ENCODE data around the gene KNCN. TPM values are rescaled to one million over a fixed set of nuclear protein-coding genes. Genes with fewer than 3 reads are reported as not detected.
A peak's percentile ranks its signal among the peaks of the same experiment; 100 is the strongest.

Gene KNCN
- total and polyA plus RNA-seq, 7 donors: not detected

DNA sequence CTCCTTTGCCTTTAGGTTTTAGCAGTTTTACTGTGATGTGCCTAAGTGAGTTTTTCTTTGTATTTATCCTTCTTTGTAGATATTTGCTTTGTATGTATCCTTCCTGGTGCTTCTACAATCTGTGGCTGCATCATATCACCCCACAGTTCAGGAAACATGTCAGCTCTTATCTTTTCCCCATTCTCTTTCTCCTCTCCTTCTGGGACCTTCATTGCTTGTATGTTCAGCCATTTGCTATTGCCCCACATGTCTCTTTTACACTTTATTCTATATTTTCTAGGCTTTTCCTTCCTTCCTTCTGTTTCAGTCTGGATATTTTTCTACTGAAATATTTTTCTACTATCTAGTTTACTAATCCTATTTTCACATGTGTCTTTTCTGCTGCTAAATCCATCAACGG is 14.9 kb downstream of the KNCN start:
- Histone ChIP-seq H3K9me3 (no peaks in the 10 kb centered on the region), H3K4me3 (no peak overlapping the region), H3K4me1 (no peaks in the 10 kb centered on the region), H3K27ac (no peak overlapping the region), H3K36me3 (ENCODE audit: insufficient read depth in 1 of 2, low read depth in 1 of 2) (no peaks in the 10 kb centered on the region), H3K27me3 (ENCODE audit: insufficient read depth in 3 of 3, low read length in 2 of 3) (no peaks in the 10 kb centered on the region)
- TF ChIP-seq, protein P1, sequence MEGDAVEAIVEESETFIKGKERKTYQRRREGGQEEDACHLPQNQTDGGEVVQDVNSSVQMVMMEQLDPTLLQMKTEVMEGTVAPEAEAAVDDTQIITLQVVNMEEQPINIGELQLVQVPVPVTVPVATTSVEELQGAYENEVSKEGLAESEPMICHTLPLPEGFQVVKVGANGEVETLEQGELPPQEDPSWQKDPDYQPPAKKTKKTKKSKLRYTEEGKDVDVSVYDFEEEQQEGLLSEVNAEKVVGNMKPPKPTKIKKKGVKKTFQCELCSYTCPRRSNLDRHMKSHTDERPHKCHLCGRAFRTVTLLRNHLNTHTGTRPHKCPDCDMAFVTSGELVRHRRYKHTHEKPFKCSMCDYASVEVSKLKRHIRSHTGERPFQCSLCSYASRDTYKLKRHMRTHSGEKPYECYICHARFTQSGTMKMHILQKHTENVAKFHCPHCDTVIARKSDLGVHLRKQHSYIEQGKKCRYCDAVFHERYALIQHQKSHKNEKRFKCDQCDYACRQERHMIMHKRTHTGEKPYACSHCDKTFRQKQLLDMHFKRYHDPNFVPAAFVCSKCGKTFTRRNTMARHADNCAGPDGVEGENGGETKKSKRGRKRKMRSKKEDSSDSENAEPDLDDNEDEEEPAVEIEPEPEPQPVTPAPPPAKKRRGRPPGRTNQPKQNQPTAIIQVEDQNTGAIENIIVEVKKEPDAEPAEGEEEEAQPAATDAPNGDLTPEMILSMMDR (IDR thresholded peaks at IDR 0.05): no peak
- intact Hi-C loops (cut with DNase I): no loop called here
- DNase-seq: no peak
- WGBS, 3 donors: 96 to 97% (median 97%) methylated on average over 1 of the region's 1 CpG
- ATAC-seq: no peak

DNA sequence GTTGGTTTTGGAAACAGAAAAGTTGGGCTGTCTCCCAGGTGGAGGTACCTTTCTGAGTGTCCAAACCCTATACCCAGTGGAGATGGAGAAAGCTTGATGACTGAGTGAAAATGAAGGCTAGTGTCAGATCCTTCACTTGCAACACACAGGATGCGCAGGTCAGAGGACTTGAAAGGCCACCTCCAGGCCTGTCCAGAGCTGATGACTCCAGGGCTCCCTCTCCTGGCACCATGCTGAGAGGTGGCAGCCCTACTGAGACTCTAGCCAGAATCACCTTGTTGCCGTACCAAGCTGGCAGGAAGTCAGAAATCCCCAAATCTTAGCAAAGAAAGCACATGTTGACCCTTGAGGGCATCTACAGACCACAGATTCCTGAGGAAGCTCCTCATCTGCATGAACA is 16.4 kb downstream of the KNCN start:
- TF ChIP-seq, protein P1 (IDR thresholded peaks at IDR 0.05): peak; percentile 23
- H3K36me3 ChIP-seq (ENCODE audit: insufficient read depth in 1 of 2, low read depth in 1 of 2): no peaks in the 10 kb centered on the region
- no peak overlapping the region for H3K27ac ChIP-seq
- no peaks in the 10 kb centered on the region for H3K27me3 ChIP-seq (ENCODE audit: insufficient read depth in 3 of 3, low read length in 2 of 3)
- no peaks in the 10 kb centered on the region for H3K4me1 ChIP-seq
- ATAC-seq: peak in 1 of 4 donors; percentile 28
- intact Hi-C loops (cut with DNase I): no loop called here
- 52 to 67% (median 56%) methylated on average over 2 of the region's 2 CpGs for WGBS, 3 donors
- DNase-seq: no peak
- H3K4me3 ChIP-seq: no peak overlapping the region
- no peaks in the 10 kb centered on the region for H3K9me3 ChIP-seq

DNA sequence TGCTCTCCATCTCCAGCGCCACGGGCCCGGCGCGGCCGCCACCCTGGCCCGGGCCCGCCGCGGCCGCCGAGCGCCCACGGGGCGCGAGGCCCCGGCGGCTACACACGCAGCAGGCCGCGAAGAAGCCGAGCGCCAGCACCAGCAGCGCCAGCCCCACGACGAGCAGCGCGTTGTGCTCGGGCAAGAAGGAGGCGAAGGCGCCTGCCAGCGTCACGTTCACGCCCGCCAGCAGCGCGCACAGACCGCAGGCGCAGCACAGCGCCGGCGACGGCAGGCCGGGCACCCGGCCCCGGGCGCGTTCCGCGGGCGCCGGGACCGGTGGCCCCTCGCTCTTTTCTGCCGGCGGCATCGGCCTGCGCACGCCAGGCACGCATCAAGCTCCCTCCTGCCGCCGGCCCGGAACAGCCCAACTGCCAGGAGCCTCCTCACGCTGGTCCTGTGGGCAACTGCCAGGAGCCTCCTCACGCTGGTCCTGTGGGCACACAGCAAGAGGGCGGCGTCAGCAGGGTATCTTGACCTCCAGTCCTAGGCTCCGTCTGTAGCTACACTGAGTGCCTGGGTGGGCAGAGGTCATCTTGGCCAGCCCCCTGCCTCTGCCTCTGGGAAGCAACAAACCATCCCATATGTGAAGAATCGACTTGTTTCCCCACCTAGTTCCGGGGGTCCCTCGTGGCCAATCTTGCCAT is 18.1 kb downstream of the KNCN start:
- peak overlapping the region; percentile 62 for H3K4me3 ChIP-seq
- intact Hi-C loops (cut with DNase I): loop anchor here (5.0 kb wide), 1 partner anchor 189 kb away; no protein-coding TSS in a partner anchor
- WGBS, 3 donors: 5 to 7% (median 7%) methylated on average over 47 to 71 of the region's 71 CpGs
- H3K9me3 ChIP-seq: no peaks in the 10 kb centered on the region
- DNase-seq: peak; percentile 46 to 75
- H3K27ac ChIP-seq: no peak overlapping the region
- no peaks in the 10 kb centered on the region for H3K4me1 ChIP-seq
- H3K36me3 ChIP-seq (ENCODE audit: insufficient read depth in 1 of 2, low read depth in 1 of 2): no peaks in the 10 kb centered on the region
- peak; percentile 40 to 61 (median 52) for ATAC-seq
- H3K27me3 ChIP-seq (ENCODE audit: insufficient read depth in 3 of 3, low read length in 2 of 3): peaks cover 0 to 9% (median 3%) of the 10 kb centered on the region in 3 donors
- TF ChIP-seq, protein P1 (IDR thresholded peaks at IDR 0.05): no peak

DNA sequence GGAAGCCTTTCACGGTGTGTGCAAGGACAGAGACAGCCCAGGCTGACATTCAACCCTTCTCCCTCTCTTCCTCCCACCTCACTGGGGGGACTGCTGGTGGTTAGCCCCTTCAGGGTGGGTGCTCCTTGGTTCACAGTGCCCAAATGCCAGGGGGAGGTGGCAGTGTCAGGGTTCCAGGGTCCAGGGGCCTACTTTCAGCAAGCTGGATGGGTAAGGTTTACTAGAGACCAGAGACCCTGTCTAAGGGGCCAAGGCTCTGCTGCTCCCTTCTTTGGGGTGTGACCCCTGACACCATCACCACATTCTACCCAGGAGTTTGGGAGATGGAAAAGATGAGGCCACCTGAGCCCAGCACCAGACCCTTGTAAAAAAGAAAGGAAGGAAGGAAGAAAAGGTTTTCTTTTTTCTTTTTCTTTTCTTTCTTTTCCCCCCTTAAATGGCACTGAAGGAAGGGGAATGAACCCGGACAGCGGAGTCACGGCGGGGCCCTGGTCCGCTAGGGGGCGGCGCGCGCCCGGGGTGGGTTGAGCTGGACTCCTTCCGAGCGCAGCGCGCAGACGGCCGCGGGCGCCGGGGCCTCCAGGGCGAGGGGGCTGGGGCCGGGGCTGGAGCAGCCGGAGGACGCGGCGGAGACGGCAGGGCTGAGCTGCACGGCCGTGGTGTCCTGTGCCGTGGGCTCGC is 18.8 kb downstream of the KNCN start:
- H3K4me1 ChIP-seq: no peaks in the 10 kb centered on the region
- peak; percentile 73 to 83 for DNase-seq
- TF ChIP-seq, protein P1 (IDR thresholded peaks at IDR 0.05): peak; percentile 62
- peaks cover 0 to 10% (median 3%) of the 10 kb centered on the region in 3 donors for H3K27me3 ChIP-seq (ENCODE audit: insufficient read depth in 3 of 3, low read length in 2 of 3)
- H3K27ac ChIP-seq: no peak overlapping the region
- H3K36me3 ChIP-seq (ENCODE audit: insufficient read depth in 1 of 2, low read depth in 1 of 2): no peaks in the 10 kb centered on the region
- H3K4me3 ChIP-seq: peak overlapping the region; percentile 62
- intact Hi-C loops (cut with DNase I): loop anchor here (5.0 kb wide), 1 partner anchor 190 kb away; no protein-coding TSS in a partner anchor
- no peaks in the 10 kb centered on the region for H3K9me3 ChIP-seq
- ATAC-seq: peak; percentile 79 to 90 (median 83)
- 2 to 3% (median 2%) methylated on average over 22 to 31 of the region's 31 CpGs for WGBS, 3 donors

All from psoas muscle (tissue), 8 donors.